ENCODE results near the gene KRTAP4-7.
"Not testable (repeated sequence)": the region's sequence is repeated elsewhere in the genome, so short reads cannot be mapped to it uniquely, and the experiment has no call there.

KRTAP4-7 gene

GRCh38 chr17:41084100-41084856, at the start of gene KRTAP4-7:
Gene KRTAP4-7, plus strand, starts transcription at chr17:41084150. Its CDS starts 57 bp downstream, at chr17:41084207.
- not testable (repeated sequence) for DNase-seq

- DNase-seq, result not testable (repeated sequence)
Observed at GRCh38 chr17:41034346-41034935, 49.5 kb upstream of the KRTAP4-7 start, which contains the start of gene KRTAP1-3. Gene KRTAP1-3, minus strand, starts transcription at chr17:41034874. Its CDS starts 53 bp downstream, at chr17:41034821.

- no peak for DNase-seq
Observed at GRCh38 chr17:41037853-41038350, 46.0 kb upstream of the KRTAP4-7 start.

GRCh38 chr17:41040783-41041571, 43.0 kb upstream of the KRTAP4-7 start, which contains the start of gene KRTAP1-1:
Gene KRTAP1-1, minus strand, starts transcription at chr17:41041450. Its CDS starts 53 bp downstream, at chr17:41041397.
- not testable (repeated sequence) for DNase-seq

GRCh38 chr17:41042953-41043352, 41.0 kb upstream of the KRTAP4-7 start:
- no peak for DNase-seq

GRCh38 chr17:41046735-41047465, 37.0 kb upstream of the KRTAP4-7 start, which contains the start of gene KRTAP2-1:
Gene KRTAP2-1, minus strand, starts transcription at chr17:41047316. Its CDS starts 49 bp downstream, at chr17:41047267.
- not testable (repeated sequence) for DNase-seq

- DNase-seq, result no peak
Observed at GRCh38 chr17:41048441-41048840, 35.5 kb upstream of the KRTAP4-7 start.

- DNase-seq, result no peak
Observed at GRCh38 chr17:41049110-41049509, 34.8 kb upstream of the KRTAP4-7 start.

- no peak for DNase-seq
Observed at GRCh38 chr17:41052566-41052965, 31.4 kb upstream of the KRTAP4-7 start.

- DNase-seq, result no peak
Observed at GRCh38 chr17:41054025-41054424, 29.9 kb upstream of the KRTAP4-7 start.

- not testable (repeated sequence) for DNase-seq
Observed at GRCh38 chr17:41054556-41054955, 29.4 kb upstream of the KRTAP4-7 start.

GRCh38 chr17:41055130-41055529, 28.8 kb upstream of the KRTAP4-7 start, which contains the start of gene KRTAP2-2:
Gene KRTAP2-2, minus strand, starts transcription at chr17:41055230. Its CDS starts 19 bp downstream, at chr17:41055211.
- not testable (repeated sequence) for DNase-seq

- no peak for DNase-seq
Observed at GRCh38 chr17:41057547-41057946, 26.4 kb upstream of the KRTAP4-7 start.

GRCh38 chr17:41058741-41059140, 25.2 kb upstream of the KRTAP4-7 start:
- DNase-seq, result no peak

- not testable (repeated sequence) for DNase-seq
Observed at GRCh38 chr17:41059276-41060051, 24.5 kb upstream of the KRTAP4-7 start.

GRCh38 chr17:41060052-41060604, 23.8 kb upstream of the KRTAP4-7 start, which contains the start of gene KRTAP2-3:
Gene KRTAP2-3, minus strand, starts transcription at chr17:41060114. Its CDS starts 64 bp downstream, at chr17:41060050.
- no peak for DNase-seq

GRCh38 chr17:41061964-41062363, 22.0 kb upstream of the KRTAP4-7 start:
- DNase-seq, result no peak

- DNase-seq, result no peak
Observed at GRCh38 chr17:41063449-41063848, 20.5 kb upstream of the KRTAP4-7 start.

GRCh38 chr17:41064301-41064700, 19.6 kb upstream of the KRTAP4-7 start:
- no peak for DNase-seq

- not testable (repeated sequence) for DNase-seq
Observed at GRCh38 chr17:41065016-41065689, 18.8 kb upstream of the KRTAP4-7 start.

Measured in Kasumi-1 (cell line).